Neural cell (in vitro differentiated cells): ENCODE data around the gene KLHL21.

Experiments used
- EP300 ChIP-seq: fragments of 450-650 bp; conservative IDR thresholded peaks from 2 replicates; pipeline ENCODE4 v1.6.1; 2014; ENCODE audit warnings: antibody characterized with exemption, mild to moderate bottlenecking, moderate library complexity; ENCODE audit not compliant: poor library complexity, severe bottlenecking
- EZH2 ChIP-seq: fragments of 200-600, 300-800 bp; shearing (Covaris generic), sonication (generic); IDR thresholded peaks from 2 replicates; pipeline ENCODE4 v1.6.1; 2014; ENCODE audit warnings: antibody characterized with exemption, low read length, borderline replicate concordance, mild to moderate bottlenecking; ENCODE audit not compliant: insufficient read depth, poor library complexity, severe bottlenecking
- MXI1 ChIP-seq: fragments of 450-650 bp; conservative IDR thresholded peaks from 2 replicates; pipeline ENCODE4 v1.6.1; 2014; ENCODE audit warnings: antibody characterized with exemption, mild to moderate bottlenecking; ENCODE audit not compliant: poor library complexity, severe bottlenecking
- POLR2AphosphoS5 ChIP-seq: IDR thresholded peaks from 2 replicates; pipeline ENCODE4 v1.6.1; 2012
- RAD21 ChIP-seq: fragments of 450-650 bp; conservative IDR thresholded peaks from 2 replicates; pipeline ENCODE4 v1.6.1; 2014; ENCODE audit warnings: antibody characterized with exemption, mild to moderate bottlenecking, moderate library complexity
- REST ChIP-seq: IDR thresholded peaks from 2 replicates; pipeline ENCODE4 v1.6.1; 2012; ENCODE audit warnings: borderline replicate concordance
- SMC3 ChIP-seq: fragments of 450-650 bp; conservative IDR thresholded peaks from 2 replicates; pipeline ENCODE4 v1.6.1; 2014; ENCODE audit warnings: antibody characterized with exemption, mild to moderate bottlenecking, moderate library complexity; ENCODE audit not compliant: poor library complexity
- TAF1 ChIP-seq: IDR thresholded peaks from 2 replicates; pipeline ENCODE4 v1.6.1; 2012; ENCODE audit warnings: low read depth
- TF ChIP-seq, protein P1 (sequence below): fragments of 450-650 bp; IDR thresholded peaks from 2 replicates; pipeline ENCODE4 v1.5.1; 2014; ENCODE audit warnings: antibody characterized with exemption, mild to moderate bottlenecking, moderate library complexity; ENCODE audit not compliant: poor library complexity, severe bottlenecking

GRCh38 chr1:6634371-6635052 lies 31.8 kb upstream of the KLHL21 start:
- TF ChIP-seq, protein P1, sequence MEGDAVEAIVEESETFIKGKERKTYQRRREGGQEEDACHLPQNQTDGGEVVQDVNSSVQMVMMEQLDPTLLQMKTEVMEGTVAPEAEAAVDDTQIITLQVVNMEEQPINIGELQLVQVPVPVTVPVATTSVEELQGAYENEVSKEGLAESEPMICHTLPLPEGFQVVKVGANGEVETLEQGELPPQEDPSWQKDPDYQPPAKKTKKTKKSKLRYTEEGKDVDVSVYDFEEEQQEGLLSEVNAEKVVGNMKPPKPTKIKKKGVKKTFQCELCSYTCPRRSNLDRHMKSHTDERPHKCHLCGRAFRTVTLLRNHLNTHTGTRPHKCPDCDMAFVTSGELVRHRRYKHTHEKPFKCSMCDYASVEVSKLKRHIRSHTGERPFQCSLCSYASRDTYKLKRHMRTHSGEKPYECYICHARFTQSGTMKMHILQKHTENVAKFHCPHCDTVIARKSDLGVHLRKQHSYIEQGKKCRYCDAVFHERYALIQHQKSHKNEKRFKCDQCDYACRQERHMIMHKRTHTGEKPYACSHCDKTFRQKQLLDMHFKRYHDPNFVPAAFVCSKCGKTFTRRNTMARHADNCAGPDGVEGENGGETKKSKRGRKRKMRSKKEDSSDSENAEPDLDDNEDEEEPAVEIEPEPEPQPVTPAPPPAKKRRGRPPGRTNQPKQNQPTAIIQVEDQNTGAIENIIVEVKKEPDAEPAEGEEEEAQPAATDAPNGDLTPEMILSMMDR, result peak; percentile 28
- no peak for TF ChIP-seq EP300
- TF ChIP-seq POLR2AphosphoS5, result no peak
- no peak for TF ChIP-seq RAD21
- no peak for TF ChIP-seq EZH2
- no peak for TF ChIP-seq REST
- no peak for TF ChIP-seq SMC3
- no peak for TF ChIP-seq TAF1
- TF ChIP-seq MXI1, result no peak
